HG03457 (cell line): ENCODE results near the gene C15orf62.

Experiments
- ATAC-seq: cut with Tn5 transposase; IDR thresholded peaks from one replicate; pipeline ENCODE4 v1.9.1; 2021; ENCODE audit warnings: moderate number of reproducible peaks; ENCODE audit not compliant: unreplicated experiment

C15orf62 gene, protein sequence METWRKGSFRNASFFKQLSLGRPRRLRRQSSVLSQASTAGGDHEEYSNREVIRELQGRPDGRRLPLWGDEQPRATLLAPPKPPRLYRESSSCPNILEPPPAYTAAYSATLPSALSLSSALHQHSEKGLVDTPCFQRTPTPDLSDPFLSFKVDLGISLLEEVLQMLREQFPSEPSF

DNA sequence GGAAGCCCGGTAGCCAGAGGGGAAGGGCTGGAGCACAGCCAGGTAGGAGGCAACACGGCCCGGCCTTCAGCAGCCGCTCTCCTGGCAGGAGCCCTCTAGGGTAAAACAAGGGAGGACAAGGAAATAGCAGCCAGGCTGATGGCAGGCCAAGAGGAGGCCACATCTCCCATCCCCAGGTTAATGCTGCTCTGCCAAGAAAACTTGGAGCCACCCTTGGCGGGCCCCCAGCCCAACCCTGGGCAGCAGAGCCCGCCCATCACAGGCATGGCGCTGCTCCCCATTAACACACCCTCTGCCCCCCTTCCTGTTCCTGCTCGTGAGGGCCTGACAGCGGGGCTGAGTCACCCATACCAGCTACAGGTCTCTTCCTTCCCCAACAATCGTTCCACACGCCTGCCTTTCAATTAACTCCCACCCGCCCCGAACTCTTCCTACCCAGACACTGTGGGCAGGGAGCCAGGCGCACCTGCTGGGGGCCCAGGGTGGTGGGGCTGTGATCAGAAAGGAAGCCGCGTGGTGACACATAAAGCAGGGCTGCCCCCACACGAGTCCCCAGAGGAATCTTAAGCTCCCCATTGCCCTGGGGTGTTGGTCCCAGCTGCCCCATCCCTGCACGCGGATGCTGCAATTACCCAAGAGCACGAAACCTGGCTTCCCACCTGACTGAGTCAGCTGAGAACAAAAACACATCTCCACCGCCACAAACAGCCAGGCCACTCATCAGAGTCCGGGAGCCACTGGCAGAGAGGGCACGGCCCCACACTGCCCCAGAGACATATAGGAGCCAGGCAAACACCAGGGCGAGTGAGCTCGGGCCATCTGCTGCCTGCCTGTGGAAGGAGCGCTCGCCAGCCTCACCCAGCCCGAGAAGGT, at the start of gene C15orf62:
TSS of gene C15orf62 (plus strand) at position 707 of the 873 bp plus-strand sequence. CDS start 516 bp downstream, outside the sequence.
- peak; percentile 37 for ATAC-seq

DNA sequence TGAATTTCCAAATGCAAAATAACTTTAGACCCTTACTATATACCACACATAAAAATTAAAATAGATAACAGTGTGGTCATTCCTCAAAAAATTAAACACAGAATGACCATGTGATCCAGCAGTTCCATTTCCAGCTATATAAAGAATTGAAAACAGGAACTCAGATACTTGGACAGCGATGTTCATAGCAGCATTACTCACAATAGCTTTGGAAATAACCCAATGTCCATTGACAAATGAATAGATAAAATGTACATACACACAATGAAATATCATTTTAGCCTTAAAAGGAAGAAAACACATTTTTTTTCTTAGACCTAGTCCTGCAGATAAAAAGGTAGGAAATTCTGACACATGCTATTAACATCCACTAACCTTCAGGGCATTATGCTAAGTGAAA, 48.1 kb upstream of the C15orf62 start:
- ATAC-seq, result no peak

DNA sequence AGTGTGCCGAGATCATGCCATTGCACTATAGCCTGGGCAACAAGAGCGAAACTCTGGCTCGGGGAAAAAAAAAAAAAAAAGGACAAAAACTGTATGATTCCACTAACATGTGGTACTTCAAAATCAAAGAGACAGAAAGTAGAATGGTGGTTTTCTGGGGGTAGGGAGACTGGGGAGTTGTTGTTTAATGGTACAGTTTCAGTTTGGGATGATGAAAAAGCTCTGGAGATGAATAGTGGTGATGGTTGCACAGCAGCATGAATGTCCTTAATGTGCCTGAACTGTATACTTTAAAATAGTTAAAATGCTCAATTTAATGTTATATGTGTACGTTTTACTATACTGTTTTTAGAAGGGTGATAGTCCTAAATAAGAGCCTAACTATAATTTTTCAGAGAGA, 47.4 kb upstream of the C15orf62 start:
- no peak for ATAC-seq

DNA sequence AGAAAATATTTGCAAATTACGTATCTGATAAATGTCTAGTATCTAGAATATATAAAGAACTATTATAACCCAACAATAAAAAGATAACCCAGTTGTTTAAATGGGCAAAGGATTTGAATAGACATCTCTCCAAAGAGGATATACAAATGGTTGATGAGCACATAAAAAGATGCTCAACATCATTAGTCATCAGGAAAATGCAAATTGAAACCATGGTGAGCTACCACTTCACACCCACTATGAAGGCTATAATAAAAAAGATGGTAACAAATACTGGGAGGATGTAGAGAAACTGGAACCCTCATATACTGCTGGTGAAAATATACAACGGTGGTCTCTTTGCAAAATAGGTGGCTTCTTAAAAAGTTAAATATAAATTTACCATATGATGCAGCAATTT, 46.8 kb upstream of the C15orf62 start:
- ATAC-seq, result no peak

DNA sequence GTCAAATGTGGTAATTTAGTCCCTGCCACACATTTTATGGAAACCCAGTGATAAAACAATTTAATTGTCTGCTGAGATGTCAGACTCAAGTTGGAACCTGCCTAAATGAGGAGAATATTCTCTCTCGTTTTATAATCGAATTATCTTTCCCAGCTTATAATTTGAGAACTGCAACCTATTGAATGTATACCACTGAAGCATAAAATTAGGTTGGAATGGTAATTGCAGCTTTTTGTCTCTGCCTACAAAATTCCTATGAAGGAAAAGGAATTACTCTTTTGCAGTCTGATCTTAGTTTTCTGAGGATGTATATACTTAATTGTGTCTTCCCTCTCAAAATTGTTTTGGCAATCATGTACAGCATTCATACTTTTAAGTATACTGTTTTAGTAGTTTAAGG, 45.9 kb upstream of the C15orf62 start:
- ATAC-seq, result no peak

DNA sequence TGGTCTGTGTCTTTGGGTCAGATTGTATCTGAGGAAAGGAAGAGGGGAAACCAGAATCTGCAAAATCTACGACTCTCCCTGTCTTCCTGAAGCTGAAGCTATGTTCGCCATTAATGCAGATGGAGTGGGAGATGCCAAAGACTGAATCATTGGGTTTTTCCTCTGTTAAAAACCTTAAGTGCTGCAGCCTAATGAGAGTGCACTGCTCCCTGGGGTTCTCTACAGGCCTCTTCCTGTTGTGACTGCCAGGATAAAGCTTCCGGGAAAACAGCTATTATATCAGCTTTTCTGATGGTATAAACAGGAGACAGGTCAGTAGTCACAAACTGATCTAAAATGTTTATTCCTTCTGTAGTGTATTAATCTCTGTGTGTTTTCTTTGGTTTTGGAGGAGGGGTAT, 38.7 kb upstream of the C15orf62 start:
- no peak for ATAC-seq

DNA sequence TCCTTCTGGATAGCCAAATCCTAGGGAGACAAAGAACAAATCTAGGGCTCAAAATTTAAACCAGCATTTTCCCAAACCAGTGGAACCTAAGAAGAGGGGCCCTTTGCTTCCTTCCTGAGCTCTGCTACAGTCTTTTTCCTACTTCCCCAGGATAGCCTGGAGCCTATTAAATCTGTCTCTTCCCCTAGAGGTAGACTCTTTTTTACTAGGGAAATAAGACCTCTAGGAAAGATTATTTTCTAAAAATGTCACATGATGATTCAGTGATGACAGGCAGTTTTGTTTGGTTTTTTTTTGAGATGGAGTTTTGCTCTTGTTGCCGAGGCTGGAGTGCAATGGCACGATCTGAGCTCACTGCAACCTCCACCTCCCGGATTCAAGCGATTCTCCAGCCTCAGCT, 33.2 kb upstream of the C15orf62 start:
- ATAC-seq, result no peak

DNA sequence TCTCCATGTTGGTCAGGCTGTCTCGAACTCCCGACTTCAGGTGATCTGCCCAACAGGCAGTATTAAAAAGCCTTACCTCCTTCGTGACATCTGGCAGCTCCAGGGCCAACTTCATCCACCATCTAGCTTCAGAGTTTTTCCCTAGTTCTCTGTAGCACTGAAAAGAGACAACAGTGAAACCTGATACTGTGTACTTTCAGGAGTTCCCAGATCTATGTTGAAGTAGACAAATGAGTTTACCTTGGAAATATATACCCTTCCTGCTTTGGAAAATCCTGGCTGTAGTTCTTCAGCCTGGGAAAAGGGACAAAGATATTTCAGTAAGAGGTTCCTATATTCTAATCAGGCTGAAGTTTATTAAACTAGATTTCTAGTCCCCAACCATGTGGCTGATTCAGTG, 32.7 kb upstream of the C15orf62 start:
- ATAC-seq, result no peak

DNA sequence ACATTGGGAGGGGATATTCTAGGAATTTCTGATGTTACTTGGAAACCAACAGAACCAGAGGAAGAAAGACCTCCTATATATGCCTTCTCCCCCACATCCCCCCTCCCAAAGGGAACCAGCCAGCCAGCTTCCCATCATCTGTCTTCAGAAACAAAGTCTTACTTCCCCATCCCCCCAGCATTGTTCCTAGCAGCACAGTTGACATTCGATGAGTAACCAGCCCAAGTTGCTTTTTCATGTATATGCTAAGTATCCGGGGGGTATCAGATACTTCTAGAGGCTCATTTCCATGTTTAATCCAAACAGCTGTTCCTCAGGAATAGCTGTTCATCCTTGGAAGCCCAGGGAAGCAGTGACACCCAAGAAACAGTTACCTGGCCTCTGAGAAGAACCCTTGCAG, 30.7 kb upstream of the C15orf62 start:
- no peak for ATAC-seq

DNA sequence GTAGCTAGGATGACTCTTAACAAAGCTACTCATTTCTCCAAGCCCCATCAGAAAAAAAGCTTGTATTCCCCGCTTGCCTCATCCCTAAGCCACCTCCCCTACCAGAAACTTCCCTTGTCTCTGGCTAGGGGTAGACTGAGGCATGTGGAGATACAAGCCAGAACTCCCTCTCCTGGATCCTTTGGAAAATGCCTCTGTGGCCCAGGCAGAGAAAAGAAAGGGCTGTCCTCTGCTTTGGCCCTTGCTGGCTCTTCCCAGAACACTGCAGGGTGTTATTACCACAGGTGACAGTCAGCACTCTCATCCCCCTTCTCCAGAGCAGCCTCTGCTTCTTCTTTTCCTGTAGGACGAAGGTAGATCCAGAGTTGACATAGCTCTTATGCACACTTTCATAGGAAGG, 29.9 kb upstream of the C15orf62 start:
- ATAC-seq, result no peak

DNA sequence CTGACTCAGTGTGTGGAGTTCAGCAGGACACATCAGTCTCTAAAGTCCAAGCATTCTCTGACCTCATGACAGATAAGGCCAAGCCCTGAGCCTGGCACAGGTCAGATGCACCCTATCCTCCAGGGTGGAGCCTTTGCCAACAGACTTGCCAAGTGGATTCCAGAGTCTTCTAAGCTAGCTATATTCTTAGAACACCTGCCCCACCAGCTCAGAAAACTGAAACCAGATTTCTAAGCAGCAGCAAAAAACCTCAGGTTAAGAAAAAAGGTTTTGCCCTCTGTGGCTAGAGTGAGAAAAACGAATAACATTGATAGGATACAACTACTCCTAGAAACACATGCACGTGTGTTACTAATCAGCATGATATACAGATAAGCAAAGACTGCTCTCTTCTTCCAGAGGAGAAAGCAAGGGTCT, 26.3 kb upstream of the C15orf62 start:
- no peak for ATAC-seq

DNA sequence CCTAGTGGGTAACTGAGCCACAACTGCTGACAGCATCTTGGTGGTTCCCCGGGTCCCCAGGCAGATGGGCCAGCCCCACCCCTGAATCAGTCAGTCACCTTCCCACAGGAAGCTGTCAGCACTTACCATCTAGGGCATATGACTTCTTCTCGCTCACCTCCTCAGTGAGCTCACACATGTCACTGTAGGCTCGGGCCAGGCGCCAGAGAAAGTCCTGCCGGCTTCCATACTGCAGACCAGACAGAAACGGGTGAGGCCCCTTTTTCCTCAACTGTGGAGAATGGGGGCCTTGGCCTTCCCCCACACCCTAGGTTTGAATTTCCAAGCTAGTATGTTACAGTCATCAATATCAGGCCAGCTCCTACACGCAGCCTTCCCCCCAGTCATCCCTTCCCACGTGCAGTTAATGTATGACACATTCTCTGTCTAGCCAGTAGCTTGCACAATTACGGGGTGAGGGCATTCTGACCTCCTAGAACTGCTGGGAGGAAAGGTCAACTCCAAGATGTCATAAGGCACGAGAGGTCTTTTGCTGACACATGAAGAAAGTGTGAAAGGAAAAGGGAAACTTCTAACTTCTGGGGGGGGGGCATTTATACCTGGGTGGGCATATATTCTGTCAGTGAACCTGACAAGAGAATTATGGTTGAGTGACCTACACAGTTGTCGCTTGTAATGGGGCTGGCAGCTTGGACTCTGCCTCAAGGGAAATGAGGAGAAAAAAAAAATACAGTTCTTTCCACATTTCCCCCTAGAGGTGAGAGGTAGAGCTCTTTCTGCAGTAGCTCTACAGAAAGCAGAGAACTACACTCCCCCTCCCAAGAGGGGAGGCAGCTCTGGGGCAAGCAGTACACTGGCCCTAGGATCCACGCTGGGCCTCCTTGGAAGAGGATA, 25.6 kb upstream of the C15orf62 start:
- no peak for ATAC-seq

DNA sequence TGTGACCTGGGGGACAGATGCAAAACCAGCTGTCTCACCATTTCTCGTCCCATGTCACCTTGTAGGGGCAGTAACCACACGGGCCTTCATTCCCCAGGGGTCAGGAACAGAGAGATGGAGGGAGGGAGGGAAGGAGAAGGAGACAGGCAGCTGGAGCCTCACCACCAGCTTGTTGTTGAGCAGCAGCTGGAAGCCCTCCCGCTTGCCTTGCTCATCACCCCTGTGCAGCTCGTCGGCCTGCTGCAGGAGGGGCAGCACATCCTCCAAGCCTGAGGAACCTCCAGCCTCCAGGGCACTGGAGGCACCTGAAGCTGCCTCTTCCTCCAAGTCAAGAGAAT, 25.0 kb upstream of the C15orf62 start:
- no peak for ATAC-seq

DNA sequence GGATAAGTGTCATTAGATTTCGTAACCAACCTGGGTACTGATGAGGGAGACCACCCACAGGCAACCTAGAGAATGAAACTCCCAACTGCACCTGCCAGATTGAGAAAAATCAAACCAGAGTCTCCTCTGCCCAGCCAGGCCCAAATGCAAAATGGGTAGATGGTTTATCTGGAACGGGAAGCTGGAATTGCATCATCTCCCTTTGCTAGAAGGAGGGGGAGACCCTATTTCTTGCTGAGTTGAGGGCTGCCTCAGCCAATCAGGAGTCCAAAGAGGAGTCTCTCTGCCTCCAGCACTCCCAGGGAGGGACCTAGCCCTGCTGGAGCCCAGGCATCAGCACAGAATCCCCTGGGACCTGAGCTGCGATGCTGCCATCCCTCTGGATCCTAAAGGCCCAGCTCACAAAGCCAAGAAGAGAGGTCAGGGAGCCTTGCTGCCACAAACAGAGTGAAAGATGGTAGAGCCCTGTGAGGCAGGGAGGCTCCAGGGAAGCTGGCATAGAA, 22.8 kb upstream of the C15orf62 start:
- no peak for ATAC-seq

DNA sequence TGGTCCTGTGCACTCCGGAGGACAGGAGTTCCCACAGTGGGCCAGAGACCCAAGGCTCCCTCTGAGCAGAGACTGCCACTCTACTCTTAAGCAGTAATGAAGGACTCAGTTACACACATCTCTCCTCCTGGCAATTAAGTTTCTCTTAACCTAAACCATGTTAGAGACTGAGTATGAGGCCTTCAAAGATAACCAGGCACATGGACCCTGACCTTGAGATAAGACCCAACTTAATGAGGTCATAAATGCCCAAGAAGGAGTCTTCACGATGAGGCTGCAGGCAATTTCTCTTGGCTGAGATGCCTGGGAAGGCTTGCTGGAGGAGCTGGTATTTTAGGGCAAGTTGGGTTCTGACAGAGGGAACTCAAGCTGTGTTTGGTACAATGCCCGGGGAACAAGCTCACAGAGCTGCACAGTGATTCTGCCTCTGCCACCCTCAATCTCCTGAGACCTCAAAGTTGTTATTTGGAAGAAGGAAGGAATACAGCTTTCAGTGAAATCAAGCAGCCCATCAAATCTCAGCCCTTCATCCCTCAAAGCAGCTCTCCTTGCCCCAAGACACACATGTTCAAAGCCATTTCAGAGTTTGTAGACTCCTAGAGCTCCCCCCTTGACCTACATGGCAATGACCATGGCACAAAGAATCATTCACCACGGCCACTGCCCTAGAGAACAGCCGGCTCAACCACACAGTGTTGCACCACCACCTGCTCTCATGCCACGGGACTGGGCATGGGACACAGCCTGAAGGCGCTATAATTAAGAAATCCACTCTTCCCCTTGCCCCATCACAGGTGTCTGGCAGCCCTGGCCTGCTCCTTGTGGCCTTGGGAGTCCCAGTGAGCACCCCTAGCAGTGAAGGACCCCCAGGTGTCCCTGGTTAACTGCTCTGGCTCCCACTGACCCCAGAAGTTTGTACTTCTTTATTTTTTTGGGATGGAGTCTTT, 21.8 kb upstream of the C15orf62 start:
- ATAC-seq, result no peak

DNA sequence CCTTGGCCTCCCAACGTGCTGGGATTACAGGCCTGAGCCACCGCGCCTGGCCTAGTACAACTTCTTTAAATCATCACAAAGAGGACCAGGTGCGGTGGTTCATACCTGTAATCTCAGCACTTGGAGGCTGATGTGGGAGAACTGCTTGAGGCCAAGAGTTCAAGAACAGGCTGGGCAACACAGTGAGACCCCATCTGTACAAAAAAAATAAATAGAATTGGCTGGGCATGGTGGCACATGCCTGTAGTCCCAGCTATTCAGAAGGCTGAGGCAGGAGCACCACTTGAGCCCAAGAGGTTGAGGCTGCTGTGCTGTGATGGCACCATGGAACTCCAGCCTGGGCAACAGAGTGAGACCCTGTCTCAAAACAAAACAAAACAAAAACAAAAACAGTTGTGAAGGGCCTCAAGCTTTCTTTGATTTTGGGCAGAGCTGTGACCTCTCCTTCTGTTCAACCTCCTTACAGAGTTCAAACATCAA, 20.6 kb upstream of the C15orf62 start:
- ATAC-seq, result no peak

DNA sequence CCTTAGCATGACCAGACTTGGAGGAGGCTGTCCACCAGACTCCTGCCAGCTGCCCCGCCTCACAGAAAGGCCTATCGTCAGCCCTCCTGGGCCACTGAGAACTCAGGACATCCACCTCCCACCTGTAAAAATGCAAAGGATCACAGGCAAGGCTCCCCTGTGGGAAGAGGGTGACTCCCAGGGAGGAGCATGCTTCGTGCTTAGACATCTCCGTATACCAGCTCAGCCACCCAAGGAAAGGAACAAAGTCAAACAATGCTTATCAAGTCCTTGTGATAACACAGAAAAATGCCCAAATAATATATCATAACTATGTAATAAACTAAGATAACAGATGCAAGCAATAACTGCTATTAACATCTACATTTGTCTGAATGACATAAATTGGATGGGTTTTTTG, 18.9 kb upstream of the C15orf62 start:
- no peak for ATAC-seq

DNA sequence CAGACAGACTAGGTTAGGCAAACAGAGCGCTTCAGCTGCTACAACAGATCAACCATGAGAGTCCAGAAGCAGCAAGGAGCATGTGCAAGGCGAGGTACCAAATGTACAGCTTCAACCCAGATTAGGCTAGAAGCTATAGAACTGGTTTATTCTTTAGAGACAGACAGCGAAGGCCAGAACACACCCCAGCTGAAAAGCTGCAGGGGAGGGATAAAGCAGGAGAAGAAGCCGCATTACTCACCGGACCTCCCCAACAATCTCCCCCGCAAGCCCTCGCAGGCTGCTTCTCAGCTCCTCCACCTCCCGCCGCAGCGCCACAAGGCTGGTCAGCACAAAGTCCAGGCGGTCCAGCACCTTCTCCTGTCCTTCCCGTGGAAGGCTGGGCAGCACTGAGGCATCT, 18.0 kb upstream of the C15orf62 start:
- ATAC-seq, result no peak

DNA sequence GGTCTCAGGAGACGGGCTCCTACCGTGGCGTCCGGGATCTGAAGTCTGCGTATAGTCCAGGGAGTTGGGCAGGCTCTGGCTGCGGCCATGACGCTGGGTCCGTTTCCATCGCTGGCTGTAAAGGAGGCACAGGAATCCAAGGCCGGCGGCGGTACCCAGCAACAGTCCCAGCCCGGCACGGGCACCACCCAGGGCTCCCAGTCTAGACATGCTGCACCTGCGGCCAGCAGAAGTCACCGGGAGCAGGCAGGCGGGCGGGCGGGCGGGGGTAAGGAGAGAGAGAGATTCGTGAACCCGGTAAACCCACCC, 15.3 kb upstream of the C15orf62 start:
- no peak for ATAC-seq
